BLaER1 treated with 17β-estradiol and CSF1 and Interleukin-3, amounts not matched to agents 10 nM and 100 nM (cell line): Measurements from ENCODE around the gene SARS2.

ENCODE experiments used
- H3K27ac ChIP-seq, 11 experiments: shearing (Covaris generic); formaldehyde crosslinking; 2 replicates each; pipeline ENCODE4 v1.8.1; 2022
- H3K27me3 ChIP-seq, 11 experiments: shearing (Covaris generic); formaldehyde crosslinking; 2 replicates each; pipeline ENCODE4 v1.8.1; 2022
- H3K36me3 ChIP-seq, 11 experiments: shearing (Covaris generic); formaldehyde crosslinking; 2 replicates each; pipeline ENCODE4 v1.8.1; 2022
- H3K4me1 ChIP-seq, 10 experiments: shearing (Covaris generic); formaldehyde crosslinking; 2 replicates each; pipeline ENCODE4 v1.8.1; 2022
- H3K4me2 ChIP-seq, 11 experiments: shearing (Covaris generic); formaldehyde crosslinking; 2 replicates each; pipeline ENCODE4 v1.8.1; 2022
- H3K4me3 ChIP-seq, 10 experiments: shearing (Covaris generic); formaldehyde crosslinking; 2 replicates each; pipeline ENCODE4 v1.8.1; 2022
- H3K9ac ChIP-seq, 11 experiments: shearing (Covaris generic); formaldehyde crosslinking; 2 replicates each; pipeline ENCODE4 v1.8.1; 2022
- H3K9me3 ChIP-seq, 11 experiments: shearing (Covaris generic); formaldehyde crosslinking; replicated peaks in 1 of 11; 2 replicates each; pipeline ENCODE4 v1.8.1; 2022
- H4K20me1 ChIP-seq, 11 experiments: shearing (Covaris generic); formaldehyde crosslinking; 2 replicates each; pipeline ENCODE4 v1.8.1; 2022
- Cebpa-rat ChIP-seq, 11 experiments: shearing (Covaris generic); IDR thresholded peaks; 2 replicates each; pipeline ENCODE4 v1.8.1; 2022

SARS2 gene

GRCh38 chr19:38870612-38871011, 60.0 kb downstream of the SARS2 start:
- Histone ChIP-seq H3K27ac (peak overlapping the region in 5 of 11 experiments; percentile 24 to 63 (median 55); a peak in 4 of 22 replicates), H3K4me3 (peak overlapping the region in 3 of 10 experiments; percentile 57 to 65 (median 57); a peak in 4 of 20 replicates), H3K4me2 (peak overlapping the region; percentile 85 to 99 (median 95)), H4K20me1 (no peaks in the 10 kb centered on the region), H3K4me1 (peaks cover 51 to 84% (median 75%) of the 10 kb centered on the region in 10 experiments), H3K9ac (peak overlapping the region in 3 of 11 experiments; percentile 42 to 72 (median 66); a peak in 2 of 22 replicates), H3K9me3 (no peaks in the 10 kb centered on the region), H3K36me3 (no peaks in the 10 kb centered on the region), H3K27me3 (no peaks in the 10 kb centered on the region)
- TF ChIP-seq Cebpa-rat (IDR thresholded peaks at IDR 0.05) = no peak

GRCh38 chr19:38869836-38870607, 60.5 kb downstream of the SARS2 start:
- Histone ChIP-seq H3K9ac (peak overlapping the region; percentile 25 to 72 (median 62); a peak in 20 of 22 replicates), H3K27me3 (no peaks in the 10 kb centered on the region), H3K4me2 (peak overlapping the region; percentile 85 to 99 (median 95)), H3K27ac (peak overlapping the region in 9 of 11 experiments; percentile 24 to 65 (median 55); a peak in 14 of 22 replicates), H3K9me3 (no peaks in the 10 kb centered on the region), H3K4me1 (peaks cover 57 to 89% (median 79%) of the 10 kb centered on the region in 10 experiments), H4K20me1 (no peaks in the 10 kb centered on the region; a peak in 1 of 22 replicates), H3K36me3 (no peaks in the 10 kb centered on the region), H3K4me3 (peak overlapping the region; percentile 50 to 69 (median 57))
- no peak for TF ChIP-seq Cebpa-rat (IDR thresholded peaks at IDR 0.05)

GRCh38 chr19:38869160-38869835, 61.3 kb downstream of the SARS2 start:
- H3K27me3 ChIP-seq = no peaks in the 10 kb centered on the region
- peak overlapping the region; percentile 25 to 72 (median 62); a peak in 20 of 22 replicates for H3K9ac ChIP-seq
- H3K4me1 ChIP-seq = peaks cover 64 to 95% (median 86%) of the 10 kb centered on the region in 10 experiments
- peak overlapping the region; percentile 85 to 99 (median 95) for H3K4me2 ChIP-seq
- no peaks in the 10 kb centered on the region; a peak in 1 of 22 replicates for H4K20me1 ChIP-seq
- peak overlapping the region; percentile 50 to 69 (median 57) for H3K4me3 ChIP-seq
- TF ChIP-seq Cebpa-rat (IDR thresholded peaks at IDR 0.05) = no peak
- no peaks in the 10 kb centered on the region for H3K36me3 ChIP-seq
- H3K9me3 ChIP-seq = no peaks in the 10 kb centered on the region
- peak overlapping the region in 10 of 11 experiments; percentile 5 to 65 (median 52); a peak in 15 of 22 replicates for H3K27ac ChIP-seq

GRCh38 chr19:38868551-38868950, 62.0 kb downstream of the SARS2 start:
- H3K27ac ChIP-seq = peak overlapping the region in 3 of 11 experiments; percentile 55 to 65 (median 61); a peak in 5 of 22 replicates
- no peak for TF ChIP-seq Cebpa-rat (IDR thresholded peaks at IDR 0.05)
- no peaks in the 10 kb centered on the region for H3K9me3 ChIP-seq
- H3K4me1 ChIP-seq = peaks cover 71 to 96% (median 88%) of the 10 kb centered on the region in 10 experiments
- H3K9ac ChIP-seq = peak overlapping the region in 5 of 11 experiments; percentile 12 to 66 (median 46); a peak in 4 of 22 replicates
- H4K20me1 ChIP-seq = no peaks in the 10 kb centered on the region; a peak in 1 of 22 replicates
- peak overlapping the region; percentile 85 to 99 (median 95) for H3K4me2 ChIP-seq
- no peaks in the 10 kb centered on the region for H3K36me3 ChIP-seq
- peak overlapping the region in 5 of 10 experiments; percentile 54 to 69 (median 63); a peak in 8 of 20 replicates for H3K4me3 ChIP-seq
- no peaks in the 10 kb centered on the region for H3K27me3 ChIP-seq

GRCh38 chr19:38867171-38867780, 63.3 kb downstream of the SARS2 start:
- H3K4me1 ChIP-seq = peaks cover 84 to 97% (median 92%) of the 10 kb centered on the region in 10 experiments
- TF ChIP-seq Cebpa-rat (IDR thresholded peaks at IDR 0.05) = no peak
- H3K4me3 ChIP-seq = no peak overlapping the region
- H3K27ac ChIP-seq = peak overlapping the region in 8 of 11 experiments; percentile 7 to 76 (median 72); a peak in 13 of 22 replicates
- H3K36me3 ChIP-seq = no peaks in the 10 kb centered on the region
- no peaks in the 10 kb centered on the region for H3K27me3 ChIP-seq
- no peaks in the 10 kb centered on the region; a peak in 1 of 22 replicates for H4K20me1 ChIP-seq
- H3K9ac ChIP-seq = peak overlapping the region in 4 of 11 experiments; percentile 2 to 60 (median 32); a peak in 2 of 22 replicates
- H3K4me2 ChIP-seq = peak overlapping the region; percentile 52 to 87 (median 74)
- H3K9me3 ChIP-seq = no peaks in the 10 kb centered on the region
